H9 (cell line): Measurements from ENCODE around the gene LNPEP. TPM values are rescaled to one million over a fixed set of nuclear protein-coding genes. Genes with fewer than 3 reads are reported as not detected.

Experiments
- DNase-seq: peaks from one replicate; pipeline ENCODE4 v3.0.0-alpha.2; 2017
- H2AFZ ChIP-seq: one replicate; pipeline ENCODE4 v1.6.1; 2013; ENCODE audit warnings: mild to moderate bottlenecking, low read length, control low read depth, moderate library complexity
- H2AK5ac ChIP-seq: 2 replicates; pipeline ENCODE4 v1.6.1; 2013; ENCODE audit warnings: low read length, control low read depth, mixed read lengths; ENCODE audit not compliant: insufficient read length
- H2BK120ac ChIP-seq: one replicate; pipeline ENCODE4 v1.6.1; 2013; ENCODE audit warnings: low read depth, mild to moderate bottlenecking, low read length, control low read depth, inconsistent platforms; ENCODE audit not compliant: poor library complexity, severe bottlenecking
- H2BK12ac ChIP-seq: 2 replicates; pipeline ENCODE4 v1.6.1; 2013; ENCODE audit warnings: low read length, control low read depth, mixed read lengths, low read depth; ENCODE audit not compliant: insufficient read length
- H2BK15ac ChIP-seq: 2 replicates; pipeline ENCODE4 v1.6.1; 2013; ENCODE audit warnings: low read depth, low read length, control low read depth
- H2BK20ac ChIP-seq: one replicate; pipeline ENCODE4 v1.6.1; 2013; ENCODE audit warnings: low read depth, mild to moderate bottlenecking, low read length, control low read depth, inconsistent platforms; ENCODE audit not compliant: poor library complexity, severe bottlenecking
- H2BK5ac ChIP-seq: 2 replicates; pipeline ENCODE4 v1.6.1; 2013; ENCODE audit warnings: low read length, control low read depth, mixed read lengths; ENCODE audit not compliant: insufficient read length
- H3K14ac ChIP-seq: 2 replicates; pipeline ENCODE4 v1.6.1; 2013; ENCODE audit warnings: low read length, control low read depth; ENCODE audit not compliant: insufficient read depth
- H3K18ac ChIP-seq: 2 replicates; pipeline ENCODE4 v1.6.1; 2013; ENCODE audit warnings: low read depth, mild to moderate bottlenecking, mixed read lengths, low read length, control low read depth; ENCODE audit not compliant: insufficient read length
- H3K23ac ChIP-seq: 2 replicates; pipeline ENCODE4 v1.6.1; 2013; ENCODE audit warnings: low read length, control low read depth, mixed read lengths, low read depth; ENCODE audit not compliant: insufficient read length
- H3K23me2 ChIP-seq: 2 replicates; pipeline ENCODE4 v1.6.1; 2013; ENCODE audit warnings: low read depth, mild to moderate bottlenecking, mixed read lengths, low read length, control low read depth; ENCODE audit not compliant: insufficient read length, poor library complexity, severe bottlenecking
- H3K27ac ChIP-seq: 2 replicates; pipeline ENCODE4 v1.5.1; 2013; ENCODE audit warnings: low read length, control low read depth, mixed read lengths, low read depth; ENCODE audit not compliant: insufficient read length
- H3K27me3 ChIP-seq: 2 replicates; pipeline ENCODE4 v1.6.1; 2013; ENCODE audit warnings: low read length, control low read depth, inconsistent platforms; ENCODE audit not compliant: insufficient read depth
- H3K4ac ChIP-seq: 2 replicates; pipeline ENCODE4 v1.6.1; 2013; ENCODE audit warnings: low read depth, mild to moderate bottlenecking, control low read depth, inconsistent platforms, low read length, moderate library complexity
- H3K4me1 ChIP-seq: 2 replicates; pipeline ENCODE4 v1.6.1; 2013; ENCODE audit warnings: low read length, control low read depth, inconsistent platforms; ENCODE audit not compliant: insufficient read depth
- H3K4me2 ChIP-seq: 2 replicates; pipeline ENCODE4 v1.6.1; 2013; ENCODE audit warnings: low read length, control low read depth, mixed read lengths; ENCODE audit not compliant: insufficient read length, insufficient read depth
- H3K56ac ChIP-seq: 2 replicates; pipeline ENCODE4 v1.6.1; 2013; ENCODE audit warnings: low read depth, mild to moderate bottlenecking, mixed read lengths, low read length, control low read depth; ENCODE audit not compliant: insufficient read length
- H3K79me1 ChIP-seq: 2 replicates; pipeline ENCODE4 v1.6.1; 2013; ENCODE audit warnings: low read depth, mild to moderate bottlenecking, moderate library complexity, low read length, control low read depth, inconsistent platforms; ENCODE audit not compliant: insufficient read depth, poor library complexity, severe bottlenecking
- H3K79me2 ChIP-seq: 2 replicates; pipeline ENCODE4 v1.6.1; 2013; ENCODE audit warnings: low read length, control low read depth, inconsistent platforms; ENCODE audit not compliant: insufficient read depth
- H3K9ac ChIP-seq: 2 replicates; pipeline ENCODE4 v1.6.1; 2013; ENCODE audit warnings: low read length, control low read depth, mixed read lengths; ENCODE audit not compliant: insufficient read length; ENCODE audit errors: extremely low read depth
- H3K9me3 ChIP-seq: one replicate; pipeline ENCODE4 v1.6.1; 2013; ENCODE audit warnings: low read depth, low read length, inconsistent platforms; ENCODE audit not compliant: control insufficient read depth
- H3T11ph ChIP-seq: one replicate; pipeline ENCODE4 v1.6.1; 2013; ENCODE audit warnings: mild to moderate bottlenecking, low read length, control low read depth, inconsistent platforms
- H4K20me1 ChIP-seq: one replicate; pipeline ENCODE4 v1.6.1; 2013; ENCODE audit not compliant: control insufficient read depth, insufficient read length, insufficient read depth
- H4K5ac ChIP-seq: 2 replicates; pipeline ENCODE4 v1.6.1; 2013; ENCODE audit warnings: low read depth, mild to moderate bottlenecking, mixed read lengths, low read length, control low read depth; ENCODE audit not compliant: insufficient read length
- H4K8ac ChIP-seq: replicated peaks from 2 replicates; pipeline ENCODE4 v1.6.1; 2013; ENCODE audit warnings: low read length, control low read depth, mixed read lengths, low read depth; ENCODE audit not compliant: insufficient read length
- H4K91ac ChIP-seq: 2 replicates; pipeline ENCODE4 v1.6.1; 2013; ENCODE audit warnings: low read depth, mild to moderate bottlenecking, moderate library complexity, mixed read lengths, low read length, control low read depth; ENCODE audit not compliant: insufficient read length
- H3K27ac Mint-ChIP-seq, 3 experiments: 2 replicates in 2 of 3; 3 replicates in 1 of 3; pipeline ENCODE4 v1.8.0; 2020 to 2021; ENCODE audit warnings: mixed read lengths in 3 of 3, mild to moderate bottlenecking in 1 of 3, moderate library complexity in 1 of 3
- H3K27me3 Mint-ChIP-seq: 2 replicates; pipeline ENCODE4 v1.8.0; 2021; ENCODE audit warnings: low read depth, mild to moderate bottlenecking, moderate library complexity, mixed read lengths
- H3K36me3 Mint-ChIP-seq, 3 experiments: 2 replicates in 2 of 3; 3 replicates in 1 of 3; pipeline ENCODE4 v1.8.0; 2020 to 2021; ENCODE audit warnings: low read depth in 3 of 3, mixed read lengths in 3 of 3; ENCODE audit not compliant: insufficient read depth in 1 of 3
- H3K4me1 Mint-ChIP-seq, 2 experiments: 2 replicates each; pipeline ENCODE4 v1.8.0; 2020; ENCODE audit warnings: mixed read lengths in 2 of 2
- H3K4me3 Mint-ChIP-seq, 2 experiments: 2 replicates in 1 of 2; 3 replicates in 1 of 2; pipeline ENCODE4 v1.8.0; 2020 to 2021; ENCODE audit warnings: mild to moderate bottlenecking in 2 of 2, mixed read lengths in 2 of 2, moderate library complexity in 1 of 2
- H3K9me3 Mint-ChIP-seq, 2 experiments: 2 replicates in 1 of 2; 3 replicates in 1 of 2; pipeline ENCODE4 v1.8.0; 2020; ENCODE audit warnings: mild to moderate bottlenecking in 2 of 2, mixed read lengths in 2 of 2, moderate library complexity in 1 of 2
- total RNA-seq: library from RNA; stranded (reverse); gene quantifications from 2 replicates; pipeline ENCODE4 v1.2.1, GENCODE V29; 2021
- TF ChIP-seq, protein P1 (sequence below): fragments of 200-600 bp; sonication (generic); conservative IDR thresholded peaks from 3 replicates; pipeline ENCODE4 v1.8.0; 2021; ENCODE audit warnings: antibody characterized with exemption, mild to moderate bottlenecking

LNPEP gene
- total RNA-seq, 1 experiment from 2014 or later, result 4.1 TPM

DNA sequence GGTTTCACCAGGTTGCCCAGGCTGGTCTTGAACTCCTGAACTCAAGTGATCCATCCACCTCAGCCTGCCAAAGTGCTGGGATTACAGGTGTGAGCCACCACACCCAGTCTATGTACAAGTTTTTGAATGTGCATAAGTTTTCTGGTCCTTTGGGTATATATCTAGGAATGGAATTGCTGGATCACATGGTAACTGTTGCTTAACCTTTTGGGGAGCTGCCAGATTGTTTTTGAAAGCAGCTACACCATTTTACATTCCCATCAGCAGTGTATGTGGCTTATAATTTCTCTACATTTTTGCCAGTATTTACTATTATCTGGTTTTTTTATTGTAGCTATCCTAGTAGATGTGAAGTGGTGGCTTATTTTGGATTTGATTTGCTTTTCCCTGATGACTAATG, 8.9 kb upstream of the LNPEP start:
- no peak overlapping the region for H3K4me2 ChIP-seq
- no peak overlapping the region for H4K5ac ChIP-seq
- no peak overlapping the region for H2BK20ac ChIP-seq
- H4K20me1 ChIP-seq, result no peaks in the 10 kb centered on the region
- H3K27ac ChIP-seq, result no peak overlapping the region
- H3K4me1 Mint-ChIP-seq, result peaks cover 7 to 8% of the 10 kb centered on the region in 2 experiments
- no peaks in the 10 kb centered on the region; the same call in 1 of the 2 replicates for H3K27me3 Mint-ChIP-seq
- no peaks in the 10 kb centered on the region for H3K9me3 ChIP-seq
- no peak overlapping the region for H3K56ac ChIP-seq
- no peak overlapping the region for H4K91ac ChIP-seq
- no peaks in the 10 kb centered on the region for H3K4me1 ChIP-seq
- H3K79me2 ChIP-seq, result no peaks in the 10 kb centered on the region
- H3K4ac ChIP-seq, result no peak overlapping the region
- H3T11ph ChIP-seq, result no peak overlapping the region
- H3K14ac ChIP-seq, result no peak overlapping the region
- H2BK120ac ChIP-seq, result no peak overlapping the region
- no peak overlapping the region for H2AFZ ChIP-seq
- H3K36me3 Mint-ChIP-seq, result no peaks in the 10 kb centered on the region
- no peaks in the 10 kb centered on the region for H3K9me3 Mint-ChIP-seq
- H3K18ac ChIP-seq, result no peak overlapping the region
- DNase-seq, result no peak
- no peak overlapping the region for H2BK5ac ChIP-seq
- H3K23me2 ChIP-seq, result no peaks in the 10 kb centered on the region
- no peak overlapping the region for H3K9ac ChIP-seq
- H2AK5ac ChIP-seq, result no peak overlapping the region
- TF ChIP-seq, protein P1, sequence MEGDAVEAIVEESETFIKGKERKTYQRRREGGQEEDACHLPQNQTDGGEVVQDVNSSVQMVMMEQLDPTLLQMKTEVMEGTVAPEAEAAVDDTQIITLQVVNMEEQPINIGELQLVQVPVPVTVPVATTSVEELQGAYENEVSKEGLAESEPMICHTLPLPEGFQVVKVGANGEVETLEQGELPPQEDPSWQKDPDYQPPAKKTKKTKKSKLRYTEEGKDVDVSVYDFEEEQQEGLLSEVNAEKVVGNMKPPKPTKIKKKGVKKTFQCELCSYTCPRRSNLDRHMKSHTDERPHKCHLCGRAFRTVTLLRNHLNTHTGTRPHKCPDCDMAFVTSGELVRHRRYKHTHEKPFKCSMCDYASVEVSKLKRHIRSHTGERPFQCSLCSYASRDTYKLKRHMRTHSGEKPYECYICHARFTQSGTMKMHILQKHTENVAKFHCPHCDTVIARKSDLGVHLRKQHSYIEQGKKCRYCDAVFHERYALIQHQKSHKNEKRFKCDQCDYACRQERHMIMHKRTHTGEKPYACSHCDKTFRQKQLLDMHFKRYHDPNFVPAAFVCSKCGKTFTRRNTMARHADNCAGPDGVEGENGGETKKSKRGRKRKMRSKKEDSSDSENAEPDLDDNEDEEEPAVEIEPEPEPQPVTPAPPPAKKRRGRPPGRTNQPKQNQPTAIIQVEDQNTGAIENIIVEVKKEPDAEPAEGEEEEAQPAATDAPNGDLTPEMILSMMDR, result no peak
- no peak overlapping the region for H3K27ac Mint-ChIP-seq
- no peak overlapping the region for H2BK15ac ChIP-seq
- no peaks in the 10 kb centered on the region for H3K79me1 ChIP-seq
- H4K8ac ChIP-seq, result no peak overlapping the region
- H3K4me3 Mint-ChIP-seq, result no peak overlapping the region
- H3K27me3 ChIP-seq, result no peaks in the 10 kb centered on the region; the same call in 1 of the 2 replicates
- no peak overlapping the region for H3K23ac ChIP-seq
- H2BK12ac ChIP-seq, result no peak overlapping the region
